HG02973 (cell line): Measurements from ENCODE around the gene CPNE2.
"Not testable (repeated sequence)": the region's sequence is repeated elsewhere in the genome, so short reads cannot be mapped to it uniquely, and the experiment has no call there.

ENCODE experiments used
- ATAC-seq: cut with Tn5 transposase; IDR thresholded peaks from one replicate; pipeline ENCODE4 v1.9.1; 2021; ENCODE audit warnings: moderate library complexity; ENCODE audit not compliant: unreplicated experiment

The CPNE2 gene

GRCh38 chr16:57189527-57189926 lies 97.1 kb downstream of the CPNE2 start:
- ATAC-seq, result not testable (repeated sequence)

DNA sequence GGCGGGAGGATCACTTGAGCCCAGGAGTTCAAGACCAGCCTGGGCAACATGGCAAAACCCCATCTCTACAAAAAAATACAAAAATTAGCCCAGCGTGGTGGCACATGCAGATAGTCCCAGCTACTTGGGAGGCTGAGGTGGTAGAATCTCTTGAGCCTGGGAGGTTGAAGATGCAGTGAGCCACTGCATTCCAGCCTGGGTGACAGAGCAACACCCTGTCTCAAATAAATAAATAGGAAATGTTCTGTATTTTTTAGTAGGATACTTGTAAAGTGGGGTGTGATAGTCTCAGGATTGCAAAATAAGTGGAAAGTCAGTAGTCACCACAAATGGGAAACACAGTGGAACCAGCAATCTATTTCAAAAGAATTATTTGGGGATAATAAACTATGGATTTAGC lies 97.8 kb downstream of the CPNE2 start:
- no peak for ATAC-seq

DNA sequence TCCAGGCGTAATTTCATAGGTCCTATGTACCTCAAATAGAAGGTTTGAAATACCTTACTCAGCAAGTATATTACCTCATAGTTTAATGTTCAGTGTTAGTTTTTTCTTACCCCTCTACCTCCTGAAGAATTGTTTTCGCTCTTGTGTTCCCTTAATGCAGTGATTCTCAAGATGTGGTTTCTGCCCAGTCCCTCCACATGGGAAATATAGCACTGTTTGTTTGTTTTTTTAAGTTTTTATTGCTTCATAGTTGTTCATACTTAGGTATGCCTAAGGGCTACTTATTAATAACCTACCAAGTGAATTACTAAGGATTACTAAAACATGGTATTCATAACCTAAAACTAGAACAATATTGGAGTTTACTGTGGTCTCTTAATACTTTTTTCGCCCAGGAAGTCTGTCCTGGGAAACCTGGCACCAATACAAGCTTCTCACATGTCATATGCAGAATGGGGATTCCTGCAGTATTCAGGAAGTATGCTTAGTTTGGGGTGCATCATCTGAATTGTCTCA lies 98.7 kb downstream of the CPNE2 start:
- no peak for ATAC-seq

- ATAC-seq, result no peak
Observed at GRCh38 chr16:57192146-57192545, 99.8 kb downstream of the CPNE2 start.

DNA sequence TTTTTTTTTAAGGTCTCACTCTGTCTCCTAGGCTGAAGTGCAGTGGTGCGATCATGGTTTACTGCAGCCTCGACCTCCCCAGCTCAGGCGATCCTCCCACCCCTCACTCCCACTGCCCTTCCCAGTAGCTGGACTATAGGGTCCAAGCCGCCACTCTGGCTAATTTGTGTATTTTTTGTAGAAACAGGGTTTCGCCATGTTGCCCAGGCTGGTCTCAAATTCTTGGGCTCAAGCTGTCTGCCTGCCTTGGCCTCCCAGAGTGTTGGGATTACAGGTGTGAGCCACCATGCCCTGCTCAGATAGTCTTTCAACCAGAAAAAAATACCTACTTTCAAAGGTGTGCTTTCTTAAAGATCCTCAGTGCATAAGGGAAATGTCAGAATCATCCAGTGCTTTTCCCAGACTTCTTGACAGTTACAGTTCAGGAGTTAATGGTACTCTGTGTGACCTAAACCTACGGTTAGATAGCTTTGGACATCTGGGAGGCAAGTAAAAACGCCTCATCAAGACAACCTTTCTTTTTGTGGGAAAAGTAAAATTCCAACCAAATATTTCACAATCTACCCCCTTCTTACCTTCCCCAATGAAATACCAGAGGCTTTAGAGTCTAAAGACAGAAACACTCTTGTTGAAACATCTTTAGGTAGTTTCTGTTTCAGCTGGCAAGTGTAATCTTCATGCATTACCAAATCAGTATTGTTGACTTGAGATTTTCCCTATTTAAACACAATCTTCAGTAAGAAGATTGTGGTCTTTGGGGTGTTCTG lies 100.5 kb downstream of the CPNE2 start:
- no peak for ATAC-seq

GRCh38 chr16:57194512-57194911 lies 102.1 kb downstream of the CPNE2 start:
- ATAC-seq, result no peak

DNA sequence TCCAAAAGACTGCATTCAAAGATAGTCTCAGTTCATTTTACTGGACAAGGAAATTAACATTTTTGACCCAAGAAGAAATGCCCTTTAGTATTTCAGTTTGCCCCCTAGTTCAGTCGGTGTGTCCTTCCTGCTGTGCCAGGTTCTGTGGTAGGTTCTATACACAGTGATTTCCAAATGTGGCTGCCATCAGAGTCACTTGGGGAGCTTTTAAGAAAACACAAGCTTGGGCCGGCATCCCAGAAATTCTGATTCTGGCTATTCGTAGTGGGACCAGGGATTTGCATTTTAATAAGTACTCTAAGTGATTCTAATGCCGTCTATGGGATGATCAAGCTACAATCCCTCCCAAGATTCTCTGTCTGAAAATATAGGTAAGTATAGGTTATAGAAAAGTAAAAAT lies 103.9 kb downstream of the CPNE2 start:
- ATAC-seq, result no peak

- ATAC-seq, result no peak
Observed at GRCh38 chr16:57196753-57197152, 104.4 kb downstream of the CPNE2 start.
